Measurements from ENCODE around the gene TTC9B. TPM values are rescaled to one million over a fixed set of nuclear protein-coding genes. Genes with fewer than 3 reads are reported as not detected.

TTC9B gene
- total RNA-seq, 1 experiment from 2014 or later, result not detected

- no peak overlapping the region for H3K27ac Mint-ChIP-seq
- no peak overlapping the region for H3K4me3 Mint-ChIP-seq
- no peaks in the 10 kb centered on the region; the same call in 1 of the 2 replicates for H3K36me3 Mint-ChIP-seq
Observed at GRCh38 chr19:40247735-40248262, 29.6 kb upstream of the TTC9B start.

GRCh38 chr19:40247178-40247577 lies 29.0 kb upstream of the TTC9B start:
- no peaks in the 10 kb centered on the region; the same call in 1 of the 2 replicates for H3K36me3 Mint-ChIP-seq
- peaks cover 3% of the 10 kb centered on the region for H3K4me1 Mint-ChIP-seq
- CTCF ChIA-PET, result interaction anchor here (0.5 to 1.2 kb wide), 4 partner anchors 30 to 107 kb away, joined by 3 to 4 read pairs (median 3); no protein-coding TSS in a partner anchor
- no peak overlapping the region for H3K4me3 Mint-ChIP-seq
- ATAC-seq (no peak), DNase-seq (ENCODE audit: low spot score) (no peak)
- no peak overlapping the region for H3K27ac Mint-ChIP-seq
- no peaks in the 10 kb centered on the region for H3K27me3 Mint-ChIP-seq (ENCODE audit: low read depth)
- H3K9me3 Mint-ChIP-seq, result no peaks in the 10 kb centered on the region
- TF ChIP-seq TP53 (CRISPR knock-in tag; IDR thresholded peaks at IDR 0.05) (no peak), ARID4B (CRISPR knock-in tag; IDR thresholded peaks at IDR 0.05; ENCODE audit: borderline replicate concordance) (no peak), ZNF425 (CRISPR knock-in tag; conservative IDR thresholded peaks at IDR 0.05) (no peak), EMX1 (CRISPR knock-in tag; IDR thresholded peaks at IDR 0.05) (no peak), ZNF396 (CRISPR knock-in tag; IDR thresholded peaks at IDR 0.05; ENCODE audit: borderline replicate concordance) (no peak), MXD4 (CRISPR knock-in tag; IDR thresholded peaks at IDR 0.05; ENCODE audit: borderline replicate concordance) (no peak)
- TF ChIP-seq, protein P1, sequence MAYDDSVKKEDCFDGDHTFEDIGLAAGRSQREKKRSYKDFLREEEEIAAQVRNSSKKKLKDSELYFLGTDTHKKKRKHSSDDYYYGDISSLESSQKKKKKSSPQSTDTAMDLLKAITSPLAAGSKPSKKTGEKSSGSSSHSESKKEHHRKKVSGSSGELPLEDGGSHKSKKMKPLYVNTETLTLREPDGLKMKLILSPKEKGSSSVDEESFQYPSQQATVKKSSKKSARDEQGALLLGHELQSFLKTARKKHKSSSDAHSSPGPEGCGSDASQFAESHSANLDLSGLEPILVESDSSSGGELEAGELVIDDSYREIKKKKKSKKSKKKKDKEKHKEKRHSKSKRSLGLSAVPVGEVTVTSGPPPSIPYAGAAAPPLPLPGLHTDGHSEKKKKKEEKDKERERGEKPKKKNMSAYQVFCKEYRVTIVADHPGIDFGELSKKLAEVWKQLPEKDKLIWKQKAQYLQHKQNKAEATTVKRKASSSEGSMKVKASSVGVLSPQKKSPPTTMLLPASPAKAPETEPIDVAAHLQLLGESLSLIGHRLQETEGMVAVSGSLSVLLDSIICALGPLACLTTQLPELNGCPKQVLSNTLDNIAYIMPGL (CRISPR knock-in tag; IDR thresholded peaks at IDR 0.05), result no peak
- POLR2A ChIA-PET, result no interaction called here

More at GRCh38 chr19:40247735-40248262, 29.6 kb upstream of the TTC9B start:
- Mint-ChIP-seq H3K27me3 (ENCODE audit: low read depth) (no peaks in the 10 kb centered on the region), H3K9me3 (no peaks in the 10 kb centered on the region), H3K4me1 (peaks cover 10% of the 10 kb centered on the region)
- DNase-seq (ENCODE audit: low spot score) (no peak), ATAC-seq (no peak)
- TF ChIP-seq RORB (CRISPR knock-in tag; IDR thresholded peaks at IDR 0.05), result no peak
- TF ChIP-seq, protein P2, sequence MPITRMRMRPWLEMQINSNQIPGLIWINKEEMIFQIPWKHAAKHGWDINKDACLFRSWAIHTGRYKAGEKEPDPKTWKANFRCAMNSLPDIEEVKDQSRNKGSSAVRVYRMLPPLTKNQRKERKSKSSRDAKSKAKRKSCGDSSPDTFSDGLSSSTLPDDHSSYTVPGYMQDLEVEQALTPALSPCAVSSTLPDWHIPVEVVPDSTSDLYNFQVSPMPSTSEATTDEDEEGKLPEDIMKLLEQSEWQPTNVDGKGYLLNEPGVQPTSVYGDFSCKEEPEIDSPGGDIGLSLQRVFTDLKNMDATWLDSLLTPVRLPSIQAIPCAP (CRISPR knock-in tag; IDR thresholded peaks at IDR 0.05), result no peak
- TF ChIP-seq CBFB (CRISPR knock-in tag; IDR thresholded peaks at IDR 0.05; ENCODE audit: low read depth), result no peak
- no peak for TF ChIP-seq CREB1 (CRISPR knock-in tag; IDR thresholded peaks at IDR 0.05)
- no peak for TF ChIP-seq MLX (CRISPR knock-in tag; IDR thresholded peaks at IDR 0.05)
- TF ChIP-seq SP1 (CRISPR knock-in tag; conservative IDR thresholded peaks at IDR 0.05), result no peak
- TF ChIP-seq ZNF281 (CRISPR knock-in tag; IDR thresholded peaks at IDR 0.05), result no peak
- no peak for TF ChIP-seq TP53 (CRISPR knock-in tag; IDR thresholded peaks at IDR 0.05)
- ChIA-PET POLR2A (no interaction called here), CTCF (interaction anchor here (1.2 kb wide), 1 partner anchor 108 kb away, joined by 3 read pairs; no protein-coding TSS in a partner anchor)
